GM12864 (cell line): Measurements from ENCODE around the gene PNPLA7.

Experiments
- DNase-seq: peaks from one replicate; pipeline ENCODE4 v3.0.0-alpha.2; 2011; ENCODE audit warnings: low read depth
- H3K4me3 ChIP-seq: 2 replicates; pipeline ENCODE4 v1.5.1; 2011; ENCODE audit warnings: mild to moderate bottlenecking, low read depth, low read length, control low read depth
- CTCF ChIP-seq: IDR thresholded peaks from 2 replicates; pipeline ENCODE4 v1.5.1; 2011; ENCODE audit warnings: low read depth, mild to moderate bottlenecking, moderate library complexity, low read length, control low read depth, inconsistent platforms; ENCODE audit errors: missing control alignments

PNPLA7 gene

DNA sequence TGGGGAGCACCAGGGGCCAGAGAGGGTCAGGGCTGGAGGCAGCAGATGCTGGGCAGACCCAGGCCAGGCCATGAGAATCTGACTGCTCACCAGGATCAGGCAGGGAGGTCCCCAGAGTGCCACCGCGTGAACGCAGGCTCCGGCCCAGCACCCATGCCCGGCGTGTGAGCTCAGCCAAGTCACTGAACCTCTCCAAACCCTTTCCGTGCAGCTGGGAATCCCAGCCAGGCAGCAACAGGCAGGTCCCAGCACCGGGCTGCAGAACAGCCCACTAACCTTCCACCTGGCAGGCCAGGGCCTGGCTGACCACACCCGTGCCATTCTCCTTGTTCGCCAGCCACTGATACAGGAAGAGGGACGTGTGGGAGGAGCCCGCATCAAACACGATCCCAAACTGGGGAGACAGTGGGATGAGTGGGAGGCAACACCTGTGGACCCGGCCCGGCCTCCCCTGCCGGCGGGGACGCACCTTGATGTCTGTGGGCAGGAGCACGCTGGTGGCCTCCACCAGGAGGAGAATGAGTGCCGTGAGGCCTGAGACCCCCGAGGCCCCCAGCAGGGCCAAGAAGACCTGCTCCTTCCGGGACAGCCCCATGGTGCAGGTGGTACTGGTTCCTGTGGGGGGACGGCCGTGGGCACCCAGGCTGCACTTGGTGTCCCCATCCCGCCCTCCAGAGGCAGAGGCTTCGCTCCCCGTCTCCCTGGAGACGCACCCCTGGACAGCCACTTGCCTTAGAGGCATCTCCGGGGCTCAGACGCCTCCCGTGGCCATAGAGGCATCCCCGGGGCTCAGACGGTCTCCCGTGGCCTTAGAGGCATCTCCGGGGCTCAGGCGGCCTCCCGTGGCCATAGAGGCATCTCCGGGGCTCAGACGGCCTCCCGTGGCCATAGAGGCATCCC is 112.3 kb downstream of the PNPLA7 start:
- no peak for DNase-seq
- no peak overlapping the region for H3K4me3 ChIP-seq
- no peak for TF ChIP-seq CTCF

DNA sequence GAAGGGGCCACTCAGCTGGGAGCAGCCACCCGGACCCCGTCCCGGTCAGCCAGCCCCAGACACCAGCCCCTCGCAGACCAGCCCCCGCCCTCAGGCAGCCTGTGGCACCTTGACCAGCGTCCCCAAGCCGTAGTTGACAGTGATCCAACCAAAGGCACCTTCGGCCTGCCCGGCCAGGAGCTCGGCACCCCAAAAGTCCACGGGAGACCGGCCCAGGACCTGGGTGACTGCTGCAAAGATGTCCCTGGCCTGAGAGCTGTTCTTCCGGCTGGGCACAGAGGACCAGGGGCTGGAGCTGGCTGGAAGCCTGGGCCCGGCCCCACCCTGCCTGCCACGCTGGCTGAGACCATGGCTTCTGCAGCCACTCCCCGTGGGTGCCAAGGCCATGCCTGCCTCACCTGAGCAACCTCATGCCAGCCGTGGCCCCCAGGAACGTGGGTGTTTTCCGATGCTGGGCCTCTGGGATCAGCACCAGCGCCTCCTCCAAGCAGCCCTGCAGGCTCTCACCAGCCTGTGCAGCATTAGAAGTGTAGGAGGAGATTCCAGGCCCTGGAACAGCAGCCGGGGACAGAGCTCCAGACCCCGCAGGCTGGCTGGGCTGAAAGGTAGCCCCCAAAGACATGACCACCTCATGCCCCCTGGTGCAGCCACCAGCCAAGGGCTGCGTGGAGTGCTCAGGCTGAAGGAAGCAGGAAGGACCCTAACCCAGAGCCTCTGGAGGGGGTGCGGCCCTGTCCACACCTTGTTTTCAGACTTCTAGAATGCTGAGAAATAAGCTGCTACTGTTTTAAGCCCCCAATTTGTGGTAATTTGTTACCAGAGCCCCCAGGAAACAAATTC is 113.2 kb downstream of the PNPLA7 start:
- no peak for TF ChIP-seq CTCF
- no peak for DNase-seq
- H3K4me3 ChIP-seq, result no peak overlapping the region

- no peak for TF ChIP-seq CTCF
- no peak overlapping the region for H3K4me3 ChIP-seq
- DNase-seq, result no peak
Measured at GRCh38 chr9:137435980-137436760, 114.0 kb downstream of the PNPLA7 start.

DNA sequence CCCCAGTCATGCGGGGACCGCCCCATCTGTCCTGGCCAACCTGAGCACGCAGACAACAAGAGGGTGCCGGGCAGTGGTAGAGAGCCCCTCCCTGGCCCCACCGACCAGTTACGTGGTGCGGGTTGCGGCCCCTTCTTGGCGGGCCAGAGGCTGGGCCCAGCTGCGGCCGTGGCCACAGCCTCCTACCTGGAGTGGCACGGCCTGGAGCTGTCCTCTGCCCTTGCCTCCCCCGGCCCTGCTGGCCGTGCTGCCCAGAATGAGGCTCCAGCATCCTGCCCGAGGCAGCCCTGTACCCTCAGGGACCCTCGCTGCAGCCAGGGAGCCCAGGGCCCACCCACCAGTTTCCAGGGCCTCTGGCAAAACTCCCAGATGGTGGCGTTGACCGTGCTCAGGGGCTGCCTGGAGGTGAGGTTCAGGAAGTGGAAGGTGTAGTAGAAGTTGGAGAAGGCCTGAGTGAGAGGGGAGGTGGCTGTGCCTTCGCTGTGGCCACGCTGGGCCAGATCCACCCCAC is 114.8 kb downstream of the PNPLA7 start:
- H3K4me3 ChIP-seq, result no peak overlapping the region
- DNase-seq, result no peak
- no peak for TF ChIP-seq CTCF

DNA sequence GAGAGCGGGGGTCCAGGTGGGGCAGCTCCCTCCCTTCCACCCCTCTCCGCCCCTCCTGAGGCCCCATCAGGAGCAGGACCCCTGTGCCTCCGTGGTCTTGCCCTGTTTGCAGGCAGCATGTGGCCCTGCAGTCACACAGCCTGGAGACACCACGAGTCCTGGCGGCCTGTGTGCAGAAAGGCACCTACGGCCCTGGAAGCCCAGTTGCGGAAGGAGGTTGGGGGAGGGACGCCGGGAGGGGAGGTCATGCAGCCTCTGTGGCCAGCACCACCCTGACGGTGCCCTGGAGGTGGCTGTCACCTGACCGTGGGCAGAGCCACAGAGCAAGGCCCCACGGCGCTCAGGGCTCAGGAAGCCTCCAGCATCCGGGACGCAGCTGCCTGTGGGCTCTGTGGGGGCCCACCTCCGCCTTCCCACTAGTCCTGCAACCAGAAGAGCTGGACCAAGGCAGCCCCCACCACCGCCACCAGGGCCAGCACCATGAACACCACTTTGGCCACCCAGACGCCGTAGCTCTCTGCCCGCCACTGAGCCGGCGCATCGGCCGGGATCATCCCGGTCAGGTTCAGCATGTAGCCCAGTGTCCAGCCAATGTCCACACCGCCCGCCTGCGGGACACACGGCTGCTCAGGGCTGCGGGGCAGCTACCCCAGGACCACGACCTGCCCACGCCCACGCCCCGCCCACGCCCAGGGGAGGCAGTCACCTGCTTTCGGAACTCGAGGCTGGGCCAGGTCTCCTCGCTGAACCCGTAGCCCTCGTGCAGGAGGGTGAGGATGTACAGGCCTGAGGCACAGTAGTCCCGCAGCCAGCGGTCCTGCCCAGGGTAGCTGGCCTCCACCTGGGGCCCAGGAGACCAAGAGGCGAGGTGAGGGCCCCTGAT is 115.5 kb downstream of the PNPLA7 start:
- H3K4me3 ChIP-seq, result no peak overlapping the region
- no peak for DNase-seq
- TF ChIP-seq CTCF, result no peak
